HG03045 (cell line): ENCODE results near the gene KMT5C.

Experiments
- ATAC-seq: cut with Tn5 transposase; IDR thresholded peaks from one replicate; pipeline ENCODE4 v1.9.1; 2021; ENCODE audit warnings: mild to moderate bottlenecking, moderate library complexity; ENCODE audit not compliant: unreplicated experiment

KMT5C gene

GRCh38 chr19:55339105-55339888 lies at the start of gene KMT5C:
KMT5C (plus strand) TSS chr19:55339876; CDS start chr19:55341937, 2,061 bp downstream.
- ATAC-seq: peak; percentile 83

- ATAC-seq: no peak
Observed at GRCh38 chr19:55297267-55297666, 42.4 kb upstream of the KMT5C start.

- ATAC-seq: no peak
Observed at GRCh38 chr19:55299991-55300390, 39.7 kb upstream of the KMT5C start.

- ATAC-seq: no peak
Observed at GRCh38 chr19:55300886-55301458, 38.7 kb upstream of the KMT5C start.

- peak; percentile 65 for ATAC-seq
Observed at GRCh38 chr19:55301459-55302317, 38.0 kb upstream of the KMT5C start.

- ATAC-seq: no peak
Observed at GRCh38 chr19:55302318-55302703, 37.4 kb upstream of the KMT5C start.

- no peak for ATAC-seq
Observed at GRCh38 chr19:55303477-55303876, 36.2 kb upstream of the KMT5C start.

- ATAC-seq: no peak
Observed at GRCh38 chr19:55304279-55304978, 35.2 kb upstream of the KMT5C start.

GRCh38 chr19:55304980-55305379 lies 34.7 kb upstream of the KMT5C start:
- no peak for ATAC-seq

GRCh38 chr19:55305491-55305890 lies 34.2 kb upstream of the KMT5C start:
- no peak for ATAC-seq

- no peak for ATAC-seq
Observed at GRCh38 chr19:55305983-55306562, 33.6 kb upstream of the KMT5C start.

- no peak for ATAC-seq
Observed at GRCh38 chr19:55306712-55307111, 33.0 kb upstream of the KMT5C start.

- no peak for ATAC-seq
Observed at GRCh38 chr19:55308281-55308680, 31.4 kb upstream of the KMT5C start.

GRCh38 chr19:55309448-55309847 lies 30.2 kb upstream of the KMT5C start:
- ATAC-seq: no peak

GRCh38 chr19:55310498-55310897 lies 29.2 kb upstream of the KMT5C start:
- no peak for ATAC-seq

- ATAC-seq: no peak
Observed at GRCh38 chr19:55311397-55311796, 28.3 kb upstream of the KMT5C start.

- ATAC-seq: no peak
Observed at GRCh38 chr19:55311797-55312196, 27.9 kb upstream of the KMT5C start.

- no peak for ATAC-seq
Observed at GRCh38 chr19:55312621-55313512, 26.8 kb upstream of the KMT5C start.

GRCh38 chr19:55314396-55314795 lies 25.3 kb upstream of the KMT5C start:
- ATAC-seq: no peak
